ENCODE measurements around the gene PEAK1. TPM values are rescaled to one million over a fixed set of nuclear protein-coding genes. Genes with fewer than 3 reads are reported as not detected.

PEAK1 gene
- total and polyA plus RNA-seq, 2 experiments from 2014 or later: 15.8 to 42.0 TPM

- H3K27ac ChIP-seq: no peak overlapping the region
- H3K9me3 ChIP-seq (ENCODE audit: low read depth): no peaks in the 10 kb centered on the region
- H3K4me1 ChIP-seq (ENCODE audit: low read depth): peaks cover 25% of the 10 kb centered on the region
- TF ChIP-seq, protein P1, sequence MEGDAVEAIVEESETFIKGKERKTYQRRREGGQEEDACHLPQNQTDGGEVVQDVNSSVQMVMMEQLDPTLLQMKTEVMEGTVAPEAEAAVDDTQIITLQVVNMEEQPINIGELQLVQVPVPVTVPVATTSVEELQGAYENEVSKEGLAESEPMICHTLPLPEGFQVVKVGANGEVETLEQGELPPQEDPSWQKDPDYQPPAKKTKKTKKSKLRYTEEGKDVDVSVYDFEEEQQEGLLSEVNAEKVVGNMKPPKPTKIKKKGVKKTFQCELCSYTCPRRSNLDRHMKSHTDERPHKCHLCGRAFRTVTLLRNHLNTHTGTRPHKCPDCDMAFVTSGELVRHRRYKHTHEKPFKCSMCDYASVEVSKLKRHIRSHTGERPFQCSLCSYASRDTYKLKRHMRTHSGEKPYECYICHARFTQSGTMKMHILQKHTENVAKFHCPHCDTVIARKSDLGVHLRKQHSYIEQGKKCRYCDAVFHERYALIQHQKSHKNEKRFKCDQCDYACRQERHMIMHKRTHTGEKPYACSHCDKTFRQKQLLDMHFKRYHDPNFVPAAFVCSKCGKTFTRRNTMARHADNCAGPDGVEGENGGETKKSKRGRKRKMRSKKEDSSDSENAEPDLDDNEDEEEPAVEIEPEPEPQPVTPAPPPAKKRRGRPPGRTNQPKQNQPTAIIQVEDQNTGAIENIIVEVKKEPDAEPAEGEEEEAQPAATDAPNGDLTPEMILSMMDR (IDR thresholded peaks at IDR 0.05; ENCODE audit: low read depth, low read length): no peak
- H3K27me3 ChIP-seq: no peaks in the 10 kb centered on the region
- no peak overlapping the region for H3K4me3 ChIP-seq
- peaks cover 27% of the 10 kb centered on the region for H3K36me3 ChIP-seq
- DNase-seq (ENCODE audit: low read depth in 1 of 2, low spot score in 1 of 2): no peak
Measured at GRCh38 chr15:77461486-77461885, 41.6 kb upstream of the PEAK1 start.

DNA sequence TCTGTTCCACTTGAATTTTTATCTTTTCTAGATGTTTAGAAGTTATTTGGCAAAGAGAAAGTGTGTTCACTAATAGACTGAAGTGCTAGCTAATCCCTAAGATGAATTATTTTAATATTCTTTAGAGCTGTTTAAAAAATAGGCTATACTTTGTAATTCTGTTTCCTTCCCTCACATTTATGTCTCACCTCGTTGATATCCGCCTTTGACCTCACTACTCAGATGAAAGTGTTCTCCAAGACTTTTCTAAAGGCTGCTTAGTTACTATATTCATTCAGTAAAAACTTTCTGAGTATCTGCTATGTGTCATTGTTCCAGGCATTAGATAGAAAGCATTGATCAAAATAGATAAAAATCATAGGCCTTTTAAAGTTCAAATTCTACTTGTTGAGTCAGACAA is 39.1 kb upstream of the PEAK1 start:
- Histone ChIP-seq H3K4me1 (ENCODE audit: low read depth) (peaks cover 29% of the 10 kb centered on the region), H3K27ac (peak overlapping the region; percentile 8), H3K4me3 (no peak overlapping the region), H3K36me3 (peaks cover 10% of the 10 kb centered on the region), H3K9me3 (ENCODE audit: low read depth) (no peaks in the 10 kb centered on the region), H3K27me3 (no peaks in the 10 kb centered on the region)
- TF ChIP-seq, protein P1 (IDR thresholded peaks at IDR 0.05; ENCODE audit: low read depth, low read length): no peak
- DNase-seq (ENCODE audit: low read depth in 1 of 2, low spot score in 1 of 2): no peak

DNA sequence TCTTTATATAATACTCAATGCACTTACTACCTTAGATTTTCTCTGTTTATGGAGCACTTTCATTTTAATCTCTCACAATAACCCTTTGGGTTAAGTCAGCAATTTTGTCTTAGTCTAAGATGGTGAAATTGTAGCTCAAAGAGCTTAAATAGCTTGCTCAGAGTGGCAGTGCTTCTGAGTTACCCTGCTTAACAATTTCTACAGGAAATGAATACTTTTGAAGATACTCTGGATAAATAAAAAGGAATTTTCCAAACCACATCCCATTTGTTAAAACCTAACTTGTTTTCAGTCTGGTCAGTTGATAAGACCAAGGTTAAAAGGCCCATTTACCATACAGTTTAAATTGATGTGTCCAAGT is 38.0 kb upstream of the PEAK1 start:
- DNase-seq (ENCODE audit: low read depth in 1 of 2, low spot score in 1 of 2): peak in 1 of 2 donors; percentile 63
- Histone ChIP-seq H3K4me3 (no peak overlapping the region), H3K27ac (no peak overlapping the region)

DNA sequence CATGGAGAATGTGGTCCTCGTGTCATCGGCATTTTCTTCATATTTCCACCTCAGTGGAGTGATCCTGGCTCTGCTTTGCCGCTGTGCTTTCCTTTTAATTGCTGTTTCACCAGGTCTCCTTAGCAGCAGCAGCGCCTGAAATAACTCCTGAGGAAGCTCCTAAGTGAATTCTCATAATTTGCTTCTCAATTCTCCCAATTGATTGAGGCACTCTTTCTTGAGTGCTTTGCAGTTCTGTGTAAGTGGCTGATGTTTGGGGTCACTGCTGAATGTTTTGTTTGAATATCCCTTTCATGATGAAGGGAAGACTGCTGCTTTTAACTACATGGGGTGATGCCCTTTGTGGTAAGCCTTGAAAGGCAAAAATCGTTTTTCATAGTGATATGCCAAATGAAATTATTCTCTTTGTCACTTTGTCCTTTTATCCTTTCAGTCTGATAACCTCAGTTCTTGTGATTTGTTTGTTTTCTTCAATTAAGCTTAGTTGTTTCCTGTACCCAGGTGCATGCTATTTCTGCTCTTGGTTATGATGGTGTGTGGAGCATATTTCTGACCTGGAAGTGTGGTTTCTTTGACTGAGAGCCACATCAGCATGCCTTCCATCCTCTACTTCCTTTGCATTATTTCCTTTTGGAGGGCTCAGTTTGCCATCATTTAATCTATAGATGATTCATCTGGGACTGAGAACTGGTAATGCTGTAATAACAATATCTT is 37.4 kb upstream of the PEAK1 start:
- TF ChIP-seq, protein P1 (IDR thresholded peaks at IDR 0.05; ENCODE audit: low read depth, low read length): no peak
- no peak overlapping the region for H3K4me3 ChIP-seq
- no peak for DNase-seq (ENCODE audit: low read depth in 1 of 2, low spot score in 1 of 2)
- H3K9me3 ChIP-seq (ENCODE audit: low read depth): no peaks in the 10 kb centered on the region
- no peak overlapping the region for H3K27ac ChIP-seq
- H3K27me3 ChIP-seq: no peaks in the 10 kb centered on the region
- H3K4me1 ChIP-seq (ENCODE audit: low read depth): peaks cover 29% of the 10 kb centered on the region
- peaks cover 5% of the 10 kb centered on the region for H3K36me3 ChIP-seq

More for the DNA sequence above, 38.0 kb upstream of the PEAK1 start:
- TF ChIP-seq, protein P1 (IDR thresholded peaks at IDR 0.05; ENCODE audit: low read depth, low read length): no peak
- Histone ChIP-seq H3K4me1 (ENCODE audit: low read depth) (peaks cover 29% of the 10 kb centered on the region), H3K27me3 (no peaks in the 10 kb centered on the region), H3K36me3 (peaks cover 5% of the 10 kb centered on the region), H3K9me3 (ENCODE audit: low read depth) (no peaks in the 10 kb centered on the region)

DNA sequence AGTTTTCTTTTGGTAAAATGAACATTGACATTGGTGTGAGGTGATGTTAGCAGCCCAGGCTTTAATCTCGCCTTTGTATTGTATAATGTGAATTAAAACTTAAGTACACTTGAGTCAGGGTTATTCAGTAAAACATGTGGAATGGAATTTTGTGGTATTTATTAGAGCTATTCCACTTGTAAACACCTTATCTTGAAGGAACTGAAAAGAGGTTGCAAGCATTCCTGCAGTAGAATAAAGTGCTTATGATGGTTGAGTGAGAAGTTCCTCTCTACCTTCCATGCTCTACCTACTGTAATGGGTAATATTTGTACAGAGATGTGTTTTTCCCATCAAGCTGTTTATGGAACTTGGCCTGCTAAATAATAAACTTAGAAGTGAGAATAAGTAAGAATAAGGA is 36.8 kb upstream of the PEAK1 start:
- Histone ChIP-seq H3K4me3 (no peak overlapping the region), H3K27me3 (no peaks in the 10 kb centered on the region), H3K36me3 (peaks cover 5% of the 10 kb centered on the region), H3K27ac (no peak overlapping the region), H3K4me1 (ENCODE audit: low read depth) (peaks cover 27% of the 10 kb centered on the region), H3K9me3 (ENCODE audit: low read depth) (no peaks in the 10 kb centered on the region)
- TF ChIP-seq, protein P1 (IDR thresholded peaks at IDR 0.05; ENCODE audit: low read depth, low read length): no peak
- no peak for DNase-seq (ENCODE audit: low read depth in 1 of 2, low spot score in 1 of 2)

Measured in cardiac muscle cell (in vitro differentiated cells and primary cell).